Measurements from ENCODE around the gene THBD.

GRCh38 chr20:23031346-23031745 is 18.1 kb downstream of the THBD start:
- TF ChIP-seq EZH2 (IDR thresholded peaks at IDR 0.05; ENCODE audit: insufficient read depth, poor library complexity, severe bottlenecking) (no peak), EZH2phosphoT487 (IDR thresholded peaks at IDR 0.05; ENCODE audit: insufficient read depth, low read depth) (no peak)

All from GM23248 (cell line).